ENCODE results near the gene ZDBF2.
"Not testable (repeated sequence)": the region's sequence is repeated elsewhere in the genome, so short reads cannot be mapped to it uniquely, and the experiment has no call there.

Gene ZDBF2

GRCh38 chr2:206260188-206261012, 14.1 kb upstream of the ZDBF2 start:
- DNase-seq = no peak

- DNase-seq = no peak
Measured at GRCh38 chr2:206263959-206264603, 10.4 kb upstream of the ZDBF2 start.

- no peak for DNase-seq
Measured at GRCh38 chr2:206266130-206267125, 8.0 kb upstream of the ZDBF2 start.

GRCh38 chr2:206267567-206267966, 6.9 kb upstream of the ZDBF2 start:
- no peak for DNase-seq

GRCh38 chr2:206271065-206271464, 3.4 kb upstream of the ZDBF2 start:
- no peak for DNase-seq

- no peak for DNase-seq
Measured at GRCh38 chr2:206273905-206274304, 558 bp upstream of the ZDBF2 start.

- peak; percentile 76 for DNase-seq
Measured at GRCh38 chr2:206275312-206276055, 1.0 kb downstream of the ZDBF2 start.

GRCh38 chr2:206276169-206276942, 1.9 kb downstream of the ZDBF2 start:
- DNase-seq = no peak

GRCh38 chr2:206277503-206277902, 3.0 kb downstream of the ZDBF2 start:
- DNase-seq = no peak

GRCh38 chr2:206282746-206283145, 8.3 kb downstream of the ZDBF2 start:
- DNase-seq = no peak

GRCh38 chr2:206287197-206287596, 12.7 kb downstream of the ZDBF2 start:
- no peak for DNase-seq

- DNase-seq = no peak
Measured at GRCh38 chr2:206289391-206289790, 14.9 kb downstream of the ZDBF2 start.

- DNase-seq = no peak
Measured at GRCh38 chr2:206296128-206296527, 21.7 kb downstream of the ZDBF2 start.

- DNase-seq = not testable (repeated sequence)
Measured at GRCh38 chr2:206299608-206300007, 25.1 kb downstream of the ZDBF2 start.

GRCh38 chr2:206305523-206306245, 31.2 kb downstream of the ZDBF2 start:
- no peak for DNase-seq

GRCh38 chr2:206311026-206311425, 36.6 kb downstream of the ZDBF2 start:
- no peak for DNase-seq

- DNase-seq = no peak
Measured at GRCh38 chr2:206316141-206316540, 41.7 kb downstream of the ZDBF2 start.

GRCh38 chr2:206323033-206323432, 48.6 kb downstream of the ZDBF2 start:
- DNase-seq = no peak

- DNase-seq = no peak
Measured at GRCh38 chr2:206323486-206323885, 49.0 kb downstream of the ZDBF2 start.

- DNase-seq = no peak
Measured at GRCh38 chr2:206324869-206325268, 50.4 kb downstream of the ZDBF2 start.

GRCh38 chr2:206328974-206329373, 54.5 kb downstream of the ZDBF2 start:
- no peak for DNase-seq

All from NCI-H2171 (cell line).